K562 (cell line): ENCODE results near the gene DCLK3.

Source experiments
- CREB1 ChIP-seq, 2 experiments: sonication (generic) in 1 of 2; formaldehyde crosslinking in 1 of 2; IDR thresholded peaks; 2 replicates each; pipeline versions ENCODE4 v1.6.1 to v1.8.0; 2012 to 2022; ENCODE audit warnings: inconsistent platforms in 1 of 2, mild to moderate bottlenecking in 1 of 2, missing genetic modification reagents in 1 of 2, moderate library complexity in 1 of 2
- CTCF ChIP-seq, 3 experiments: IDR thresholded peaks in 2 of 3; conservative IDR thresholded peaks in 1 of 3; 2 replicates each; pipeline ENCODE4 v1.5.1; 2011 to 2012; ENCODE audit warnings: low read length in 3 of 3, mild to moderate bottlenecking in 3 of 3, control low read depth in 2 of 3, improper control_type of control experiment in 1 of 3, inconsistent platforms in 1 of 3, low read depth in 1 of 3, mixed read lengths in 1 of 3, moderate library complexity in 1 of 3; ENCODE audit not compliant: insufficient read depth in 2 of 3
- MAFK ChIP-seq: IDR thresholded peaks from 2 replicates; pipeline ENCODE4 v1.6.1; 2011; ENCODE audit warnings: low read length, improper control_type of control experiment
- SIN3A ChIP-seq, 2 experiments: fragments of 150-350 bp in 1 of 2; IDR thresholded peaks; 2 replicates each; pipeline ENCODE4 v1.6.1; 2011 to 2016; ENCODE audit warnings: borderline replicate concordance in 2 of 2, low read depth in 2 of 2, low read length in 2 of 2, mild to moderate bottlenecking in 2 of 2, moderate library complexity in 2 of 2; ENCODE audit not compliant: control insufficient read depth in 1 of 2
- TOE1 ChIP-seq, 2 experiments: fragments of 450-650 bp in 1 of 2; sonication (generic) in 1 of 2; formaldehyde crosslinking in 1 of 2; IDR thresholded peaks; 2 replicates each; pipeline versions ENCODE4 v1.7.1 to v1.8.0; 2016 to 2022; ENCODE audit warnings: borderline replicate concordance in 2 of 2, mild to moderate bottlenecking in 2 of 2, antibody characterized with exemption in 1 of 2, inconsistent platforms in 1 of 2, low read depth in 1 of 2, missing genetic modification reagents in 1 of 2, moderate library complexity in 1 of 2
- TSC22D4 ChIP-seq: fragments of 450-650 bp; IDR thresholded peaks from 2 replicates; pipeline ENCODE4 v1.6.1; 2016; ENCODE audit warnings: missing genetic modification characterization, missing biosample characterization, control low read depth

DNA sequence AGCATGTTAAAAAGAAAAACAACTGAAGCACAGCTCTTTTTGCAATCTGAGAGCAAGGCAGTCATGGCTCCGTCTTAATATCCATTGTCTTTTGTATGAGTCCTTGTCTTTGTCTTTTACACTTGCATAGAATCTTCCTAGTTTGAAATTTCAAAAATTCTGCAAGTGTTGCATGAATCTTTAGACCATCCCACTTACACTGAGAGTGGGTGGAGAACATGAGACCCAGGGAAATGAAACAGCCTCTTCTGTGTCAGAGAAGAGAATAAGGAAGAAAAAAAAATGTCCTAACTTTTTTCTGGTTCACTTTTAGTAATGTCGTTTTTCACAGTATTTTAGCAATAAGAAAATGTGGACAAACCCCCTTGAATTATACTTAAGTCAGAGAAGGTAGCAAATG, 12.1 kb upstream of the DCLK3 start:
- TF ChIP-seq TOE1 (IDR thresholded peaks at IDR 0.05; ENCODE audit: borderline replicate concordance) (no peak), TOE1 (CRISPR knock-in tag; IDR thresholded peaks at IDR 0.05; ENCODE audit: borderline replicate concordance, low read depth) (no peak), CREB1 (IDR thresholded peaks at IDR 0.05) (no peak), CREB1 (CRISPR knock-in tag; IDR thresholded peaks at IDR 0.05) (no peak), TSC22D4 (tag) (no peak), SIN3A (IDR thresholded peaks at IDR 0.05; ENCODE audit: borderline replicate concordance in 2 of 2, control insufficient read depth in 1 of 2, low read depth in 2 of 2, low read length in 2 of 2) (no peak), CTCF (IDR thresholded peaks at IDR 0.05 in 2 of 3, conservative IDR thresholded peaks at IDR 0.05 in 1 of 3; ENCODE audit: insufficient read depth in 2 of 3, low read depth in 1 of 3, low read length in 3 of 3) (no peak), MAFK (no peak)
